Gastrocnemius medialis (tissue), 4 donors: Measurements from ENCODE around the gene TMEM132E.

Experiments
- CTCF ChIP-seq, 5 experiments: fragments of 450-650 bp in 3 of 5; fragments of 200-600 bp in 2 of 5; sonication (generic) in 2 of 5; IDR thresholded peaks in 4 of 5; conservative IDR thresholded peaks in 1 of 5; 1 replicate in 4 of 5; 2 replicates in 1 of 5; pipeline ENCODE4 v1.5.1; 2016 to 2019; ENCODE audit warnings: antibody characterized with exemption in 5 of 5, mild to moderate bottlenecking in 3 of 5, moderate library complexity in 3 of 5
- POLR2A ChIP-seq, 2 donors: fragments of 450-650 bp; IDR thresholded peaks; one replicate each; pipeline ENCODE4 v1.6.1; 2017; ENCODE audit warnings: antibody characterized with exemption in 2 of 2, mild to moderate bottlenecking in 2 of 2, moderate library complexity in 2 of 2

- TF ChIP-seq POLR2A (IDR thresholded peaks at IDR 0.05) (no peak), CTCF (IDR thresholded peaks at IDR 0.05 in 4 of 5, conservative IDR thresholded peaks at IDR 0.05 in 1 of 5) (no peak)
Observed at GRCh38 chr17:34610039-34610438, 30.7 kb downstream of the TMEM132E start.
